GM19455 (cell line): Measurements from ENCODE around the gene FAM110C.
"Not testable (repeated sequence)": the region's sequence is repeated elsewhere in the genome, so short reads cannot be mapped to it uniquely, and the experiment has no call there.

Experiments
- ATAC-seq: cut with Tn5 transposase; IDR thresholded peaks from one replicate; pipeline ENCODE4 v1.9.1; 2021; ENCODE audit not compliant: unreplicated experiment

The FAM110C gene, protein sequence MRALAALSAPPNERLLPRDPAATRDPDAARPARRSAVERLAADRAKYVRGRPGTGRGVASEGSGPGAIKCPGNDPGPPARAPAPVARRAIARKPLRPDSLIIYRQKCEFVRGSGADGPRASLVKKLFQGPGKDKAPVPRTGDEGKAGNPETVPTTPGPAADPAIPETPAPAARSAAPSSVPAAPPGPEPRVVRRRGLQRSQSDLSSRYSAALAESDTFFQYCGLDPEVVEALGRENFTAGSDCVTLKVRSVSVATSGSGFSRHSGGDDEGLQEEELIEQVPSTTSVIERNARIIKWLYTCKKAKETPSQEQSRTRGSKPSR

DNA sequence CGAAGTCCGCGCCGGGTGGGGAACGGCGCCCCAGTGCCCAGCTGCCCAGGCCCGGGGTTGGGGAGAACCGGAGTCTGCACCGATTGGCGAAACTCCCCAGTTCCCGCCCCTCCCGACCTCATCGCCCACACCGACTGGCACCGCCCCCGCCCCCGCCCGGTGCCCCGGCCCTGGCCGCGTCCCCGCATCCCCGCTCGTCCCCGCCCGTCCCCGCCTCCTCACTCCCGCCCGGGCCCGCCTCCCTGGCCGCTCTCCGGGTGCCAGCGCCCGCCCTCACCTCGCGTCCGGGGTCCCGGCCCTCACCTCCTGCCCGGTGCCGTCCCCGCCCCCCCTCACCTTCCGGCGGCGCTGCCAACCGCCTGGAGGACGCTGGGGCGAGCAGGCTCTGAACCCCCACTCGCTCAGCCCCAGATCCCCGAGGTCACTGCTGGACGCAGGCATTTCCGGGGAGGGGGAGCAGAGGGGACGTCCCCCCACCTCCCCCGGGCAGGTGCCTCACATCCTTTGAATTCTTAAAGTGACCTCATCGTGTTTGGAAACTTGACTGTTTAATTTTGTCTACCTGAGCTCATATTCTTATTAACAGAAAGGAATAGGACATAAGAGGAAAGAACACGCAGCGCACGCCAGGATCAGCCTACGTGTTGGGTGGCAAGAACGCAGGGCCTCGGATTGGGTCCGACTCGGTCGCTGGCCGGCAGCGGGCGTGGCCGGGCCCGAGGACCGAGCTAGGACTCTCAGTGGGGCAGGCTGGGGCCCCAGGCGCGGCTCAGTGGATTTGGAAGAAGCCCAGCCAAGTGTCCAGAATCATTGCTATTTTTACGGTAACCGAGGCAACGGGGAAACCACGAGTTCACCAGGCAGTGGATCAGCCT, at the start of gene FAM110C:
TSS of gene FAM110C (minus strand) at position 35 of the 875 bp plus-strand sequence. CDS start 120 bp downstream, outside the sequence.
- no peak for ATAC-seq

DNA sequence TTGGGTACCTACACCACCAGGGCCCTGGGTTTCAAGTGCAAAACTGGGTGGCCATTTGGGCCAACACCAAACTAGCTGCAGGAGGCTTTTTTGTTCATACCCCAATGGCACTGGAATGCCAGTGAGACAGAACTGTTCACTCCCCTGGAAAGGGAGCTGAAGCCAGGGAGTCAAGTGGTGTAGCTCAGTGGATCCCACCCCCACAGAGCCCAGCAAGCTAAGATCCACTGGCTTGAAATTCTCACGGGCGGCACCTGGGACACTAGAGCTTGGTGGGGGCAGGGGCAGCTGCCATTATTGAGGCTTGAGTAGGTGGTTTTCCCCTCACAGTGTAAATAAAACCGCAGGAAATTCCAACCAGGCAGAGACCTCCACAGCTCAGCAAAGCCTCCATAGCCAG, 46.0 kb upstream of the FAM110C start:
- no peak for ATAC-seq

DNA sequence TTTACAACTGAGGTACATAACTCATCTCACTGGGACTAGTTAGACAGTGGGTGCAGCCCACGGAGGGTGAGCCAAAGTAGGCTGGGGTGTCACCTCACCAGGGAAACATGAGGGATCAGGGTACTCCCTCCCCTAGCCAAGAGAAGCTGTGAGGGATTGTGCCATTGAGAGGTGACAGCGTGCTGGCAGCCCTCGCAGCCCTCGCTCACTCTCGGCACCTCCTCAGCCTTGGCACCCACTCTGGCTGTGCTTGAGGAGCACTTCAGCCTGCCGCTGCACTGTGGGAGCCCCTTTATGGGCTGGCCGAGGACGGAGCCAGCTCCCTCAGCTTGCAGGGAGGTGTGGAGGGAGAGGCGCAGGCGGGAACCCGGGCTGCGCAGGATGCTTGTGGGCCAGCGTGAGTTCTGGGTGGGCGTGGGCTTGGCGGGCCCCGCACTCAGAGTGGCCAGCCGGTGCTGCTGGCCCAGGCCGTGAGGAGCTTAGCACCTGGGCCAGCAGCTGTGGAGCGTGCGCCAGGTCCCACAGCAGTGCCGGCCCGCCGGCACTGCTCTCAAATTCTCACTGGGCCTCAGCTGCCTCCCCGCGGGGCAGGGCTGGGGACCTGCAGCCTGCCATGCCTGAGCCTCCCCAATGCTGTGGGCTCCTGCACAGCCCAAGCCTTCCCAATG, 44.5 kb upstream of the FAM110C start:
- no peak for ATAC-seq

DNA sequence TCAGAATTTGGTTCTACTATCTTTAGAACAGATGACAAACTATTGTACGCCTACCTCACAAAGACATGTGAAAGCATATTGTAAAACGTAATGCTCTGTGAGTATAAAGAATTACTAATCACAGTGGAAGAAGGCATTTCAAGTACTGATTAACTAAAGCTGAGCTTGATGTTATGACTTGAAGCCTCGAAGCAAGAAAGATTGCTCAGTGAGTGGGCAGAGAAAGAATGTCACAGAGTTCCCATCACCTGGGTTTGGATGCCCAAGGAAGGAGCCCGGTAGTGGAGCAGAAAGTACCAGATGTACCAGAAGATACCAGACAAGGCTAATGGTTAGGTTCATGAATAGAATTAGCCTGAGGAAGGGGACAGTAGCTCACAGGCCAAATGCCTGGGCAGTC, 39.5 kb upstream of the FAM110C start:
- no peak for ATAC-seq

DNA sequence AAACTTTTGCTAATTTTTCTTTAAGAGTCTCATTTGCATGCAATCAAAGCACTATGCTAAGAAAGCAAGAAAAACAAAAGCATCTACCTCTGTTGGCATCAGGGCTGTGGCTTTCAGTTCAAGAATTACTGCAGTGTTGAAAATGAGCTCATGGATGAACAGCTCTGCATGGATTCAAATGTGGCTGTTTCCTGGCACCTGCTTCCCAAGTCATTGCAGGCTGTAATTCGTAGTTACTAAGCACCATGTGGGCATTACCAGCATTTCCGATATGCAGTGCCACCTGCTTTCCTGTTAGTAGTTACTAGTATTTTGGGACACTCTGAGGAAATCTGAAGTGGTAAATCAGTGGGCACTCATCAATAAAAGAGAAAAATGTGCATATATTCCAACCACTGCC, 37.8 kb upstream of the FAM110C start:
- no peak for ATAC-seq

DNA sequence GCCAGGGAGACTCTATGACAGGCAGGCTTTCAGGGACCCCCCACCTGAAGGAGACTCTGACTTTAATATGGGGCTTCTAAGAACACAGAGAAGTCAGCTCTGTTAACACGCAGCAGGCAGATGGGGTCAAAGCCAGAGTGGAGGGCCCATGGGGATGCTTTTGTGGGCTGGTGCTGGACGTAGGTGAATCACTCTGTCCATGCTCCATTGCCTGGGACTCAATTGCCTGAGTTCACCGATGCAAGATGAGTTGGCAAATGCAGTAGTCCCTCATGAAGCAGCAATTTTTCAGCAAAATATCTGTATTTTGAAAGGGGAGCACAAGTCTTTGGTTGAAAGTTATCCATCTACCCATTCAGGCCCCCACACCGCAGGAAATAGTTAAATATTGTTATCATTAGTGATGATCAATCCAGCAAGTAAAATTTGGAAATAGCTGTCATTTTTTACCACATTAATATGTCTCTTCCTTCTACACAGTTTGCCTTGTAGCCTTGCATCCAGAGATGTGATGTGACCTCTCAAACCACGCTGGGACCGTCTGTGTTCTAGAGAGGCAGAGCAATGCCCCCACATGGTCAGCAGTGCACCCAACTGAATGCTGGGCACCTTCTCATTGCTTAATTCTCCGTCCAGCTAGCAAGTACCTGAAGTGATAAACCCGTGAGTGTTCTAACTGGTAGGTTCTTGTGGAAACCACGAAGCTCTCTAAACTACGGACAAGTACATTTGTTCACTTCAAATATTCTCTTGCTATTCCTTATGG, 34.8 kb upstream of the FAM110C start:
- no peak for ATAC-seq

DNA sequence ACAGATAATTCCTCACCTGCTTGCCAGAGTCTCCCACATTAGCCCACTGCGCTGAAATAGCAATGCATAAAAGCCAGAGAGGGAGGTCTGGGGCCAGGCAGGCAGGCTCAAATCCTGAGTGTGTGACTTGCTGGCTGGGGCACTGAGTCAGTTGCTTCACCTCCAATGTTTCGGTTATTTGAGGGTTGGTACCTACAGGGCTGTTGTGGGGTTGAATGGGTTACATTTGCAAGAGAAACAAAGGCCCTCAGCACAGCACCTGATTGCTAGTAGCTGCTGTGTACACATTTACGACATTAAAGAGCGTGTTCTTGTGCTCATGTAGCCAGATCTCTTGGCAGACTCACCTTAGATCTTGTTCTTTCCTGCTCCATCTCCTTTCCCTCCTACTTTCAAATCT, 34.1 kb upstream of the FAM110C start:
- ATAC-seq = no peak

DNA sequence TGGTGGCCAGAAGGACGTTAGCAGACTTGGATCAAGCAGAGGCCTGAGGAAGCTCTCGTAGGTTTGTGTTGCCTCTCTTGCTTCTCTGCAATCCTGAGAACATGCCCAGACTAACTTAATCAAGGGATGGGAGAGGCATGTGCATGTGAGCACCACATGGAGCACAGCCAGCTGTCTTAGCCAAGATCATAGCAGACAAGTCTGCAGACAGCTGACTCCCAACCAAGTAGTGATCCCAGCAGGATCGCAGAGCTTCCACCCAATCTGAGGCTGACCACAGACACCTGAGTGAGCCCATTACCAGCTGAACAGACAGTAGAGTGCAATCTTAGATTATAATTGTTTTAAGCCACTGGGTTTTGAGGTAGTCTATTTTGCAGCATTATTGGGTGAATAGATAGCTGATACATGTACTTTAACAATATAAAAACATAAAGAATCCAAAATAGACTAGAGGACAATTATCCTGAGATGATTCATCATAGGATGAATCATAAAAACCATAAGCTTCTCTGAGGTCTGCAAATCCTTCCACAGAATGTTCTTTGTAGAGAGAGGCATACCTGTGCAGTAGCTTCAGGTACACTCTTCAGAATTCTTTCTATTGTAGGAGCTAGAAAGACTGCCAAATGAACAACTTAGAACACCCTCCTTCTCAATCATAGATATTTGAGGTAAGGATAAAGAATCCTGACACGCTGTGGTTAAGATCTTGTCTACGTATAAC, 25.2 kb upstream of the FAM110C start:
- no peak for ATAC-seq

DNA sequence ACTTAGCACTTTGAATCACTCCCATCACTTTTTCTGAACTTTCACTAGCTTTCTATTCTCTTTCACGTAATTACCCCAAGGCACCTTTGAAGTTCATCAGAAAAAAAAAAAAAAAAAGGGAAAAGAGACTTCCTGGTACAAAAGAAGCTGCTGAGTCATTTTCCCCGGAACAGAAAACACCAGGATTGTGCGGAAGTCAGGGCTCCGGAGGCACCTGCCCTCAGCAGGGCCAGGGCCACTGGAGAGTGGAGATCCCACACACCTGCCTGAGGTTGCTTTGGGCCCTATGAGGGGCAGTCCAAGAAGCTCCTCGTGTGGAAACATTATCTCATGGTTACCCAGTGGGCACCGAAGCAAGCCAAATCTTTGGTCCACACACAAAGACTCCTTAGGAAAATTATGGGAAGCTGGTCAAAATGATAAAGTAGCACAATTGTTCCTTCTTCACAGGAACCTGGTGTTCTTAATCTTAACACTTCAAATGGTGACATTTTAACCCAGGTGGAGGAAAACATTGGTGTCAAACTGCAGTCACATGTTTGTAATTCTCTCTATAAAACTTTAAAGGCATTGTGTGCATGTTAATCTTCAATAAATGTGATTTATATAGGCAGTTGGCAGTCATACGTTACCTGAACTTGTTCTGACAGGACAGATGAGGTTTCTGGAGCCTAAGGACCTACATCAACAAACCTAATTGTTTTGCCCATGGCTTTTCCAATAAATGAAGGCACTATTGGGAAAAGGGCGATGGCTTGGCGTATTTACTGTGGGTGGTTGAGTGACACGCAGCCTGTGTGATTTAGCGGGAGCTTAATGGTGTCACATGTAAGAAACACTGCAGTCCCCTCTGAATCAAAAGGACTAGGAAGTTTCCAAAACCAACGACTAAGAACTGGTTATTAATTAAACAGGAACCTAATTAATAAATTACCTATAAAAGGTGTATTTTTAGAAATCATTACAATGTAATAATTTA, 23.4 kb upstream of the FAM110C start:
- ATAC-seq = no peak

DNA sequence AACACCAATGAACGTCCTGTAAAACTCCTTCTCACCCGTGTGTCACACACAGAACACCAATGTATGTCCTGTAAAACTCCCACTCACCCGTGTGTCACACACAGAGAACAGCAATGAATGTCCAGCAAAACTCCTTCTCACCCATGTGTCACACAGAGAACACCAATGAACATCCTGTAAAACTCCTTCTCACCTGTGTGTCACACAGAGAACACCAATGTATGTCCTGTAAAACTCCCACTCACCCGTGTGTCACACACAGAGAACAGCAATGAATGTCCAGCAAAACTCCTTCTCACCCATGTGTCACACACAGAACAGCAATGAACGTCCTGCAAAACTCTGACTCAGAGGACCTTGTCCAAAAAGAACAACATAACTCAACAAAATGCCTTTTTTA, 22.3 kb upstream of the FAM110C start:
- not testable (repeated sequence) for ATAC-seq

DNA sequence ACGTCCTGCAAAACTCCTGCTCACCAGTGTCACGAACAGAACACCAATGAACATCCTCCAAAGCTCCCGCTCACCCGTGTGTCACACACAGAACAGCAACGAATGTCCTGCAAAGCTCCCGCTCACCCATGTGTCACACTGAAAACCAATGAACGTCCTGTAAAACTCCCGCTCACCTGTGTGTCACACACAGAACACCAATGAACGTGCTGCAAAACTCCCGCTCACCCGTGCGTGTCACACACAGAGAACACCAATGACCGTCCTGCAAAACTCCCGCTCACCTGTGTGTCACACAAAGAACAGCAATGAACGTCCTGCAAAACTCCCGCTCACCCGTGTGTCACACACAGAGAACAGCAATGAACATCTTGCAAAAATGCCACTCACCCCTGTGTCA, 20.5 kb upstream of the FAM110C start:
- no peak for ATAC-seq

DNA sequence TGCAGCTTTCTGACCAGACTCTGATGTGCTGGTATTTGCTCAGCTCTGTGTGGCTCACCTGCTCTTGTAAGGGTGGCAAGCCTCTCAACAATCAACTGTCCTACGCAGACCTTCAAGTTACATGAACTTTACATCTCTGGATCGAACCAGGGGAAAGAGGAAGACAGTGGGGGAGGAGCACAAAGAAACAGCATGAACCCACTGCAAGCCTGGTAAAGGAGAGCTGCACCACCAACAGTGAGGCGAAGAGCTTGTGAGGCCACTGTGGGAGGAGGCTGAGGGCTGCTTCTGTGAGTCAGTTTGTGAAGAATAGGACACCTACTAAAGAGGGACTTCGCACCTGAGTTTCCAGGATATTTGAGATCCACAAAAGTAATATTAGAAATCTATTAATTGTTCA, 18.8 kb upstream of the FAM110C start:
- no peak for ATAC-seq

DNA sequence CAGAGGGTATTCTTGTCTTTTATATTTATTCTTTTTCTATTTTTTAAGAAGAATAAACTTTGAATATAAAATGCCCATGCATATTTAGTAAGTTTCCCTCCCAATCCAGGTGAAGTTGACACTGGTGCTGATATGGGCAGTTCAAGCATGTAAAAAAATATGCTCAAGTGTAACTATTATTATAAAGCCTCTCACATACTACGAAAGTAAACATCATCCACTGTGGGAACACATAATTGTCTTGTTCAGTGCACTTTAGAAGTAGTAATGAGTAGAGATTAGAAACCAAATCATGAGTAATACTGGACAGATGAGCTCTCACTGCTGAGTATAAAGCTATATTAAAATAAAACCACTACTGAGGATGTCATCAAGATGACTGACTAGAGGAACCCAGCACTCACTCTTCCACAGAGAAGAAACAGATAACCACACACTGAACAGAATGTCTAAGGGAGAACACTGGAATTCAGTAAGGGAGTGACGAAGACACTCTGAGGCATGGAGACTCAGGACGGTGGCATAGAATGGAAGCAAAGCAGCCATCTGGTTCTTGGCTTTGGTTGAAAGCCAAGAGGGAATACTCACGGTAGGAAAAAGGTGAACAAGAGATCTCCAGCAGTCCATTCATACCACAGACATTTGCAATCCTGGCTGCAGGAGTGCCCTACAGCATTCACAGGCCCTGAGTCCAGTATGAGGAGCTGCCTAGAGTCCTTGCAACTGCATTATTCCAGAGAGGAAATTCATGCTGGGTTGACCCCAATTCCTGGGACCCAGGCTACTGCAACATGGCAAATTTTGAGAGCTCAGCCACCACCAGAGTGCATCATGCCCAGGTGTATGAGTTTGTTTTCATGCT, 9.5 kb upstream of the FAM110C start:
- ATAC-seq = no peak

DNA sequence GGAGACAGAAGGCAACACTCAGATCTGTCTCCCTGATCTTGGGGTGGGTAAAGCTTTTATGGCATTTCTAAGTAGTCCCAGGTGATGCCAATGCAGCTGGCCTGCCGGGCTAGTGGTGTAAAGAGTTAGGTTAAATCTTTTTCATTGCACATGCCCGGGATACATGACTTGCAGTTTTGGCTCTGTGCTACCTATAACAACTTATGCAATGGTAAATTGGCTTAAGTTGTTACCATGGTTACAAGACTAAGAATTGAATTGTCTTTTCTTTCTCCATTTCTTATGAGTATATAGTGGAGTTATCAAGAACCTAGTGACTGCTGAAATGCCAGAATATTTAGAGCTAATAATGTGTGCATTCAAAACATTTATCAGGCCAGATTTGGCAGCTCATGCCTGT, 5.3 kb upstream of the FAM110C start:
- ATAC-seq = no peak

DNA sequence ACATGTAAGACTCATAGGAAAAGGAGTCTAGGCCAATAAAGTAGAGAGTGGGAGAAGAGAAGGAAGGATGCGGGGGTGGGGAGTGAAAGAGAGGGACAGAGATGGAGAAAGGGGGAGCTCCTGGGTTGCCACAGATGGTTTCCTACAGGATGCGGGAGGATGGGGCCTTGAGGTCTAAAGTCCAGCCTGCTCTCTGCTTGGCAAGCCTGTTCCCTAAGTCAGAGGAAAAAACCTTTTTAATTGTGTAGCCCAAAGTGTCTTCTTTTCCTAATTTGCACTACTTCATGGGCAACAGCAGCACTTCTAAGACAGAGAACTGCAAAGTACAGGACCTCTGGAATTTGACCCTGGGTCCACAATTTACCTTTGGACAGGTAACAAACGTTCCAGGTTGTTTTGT, 1.4 kb upstream of the FAM110C start:
- ATAC-seq = no peak

DNA sequence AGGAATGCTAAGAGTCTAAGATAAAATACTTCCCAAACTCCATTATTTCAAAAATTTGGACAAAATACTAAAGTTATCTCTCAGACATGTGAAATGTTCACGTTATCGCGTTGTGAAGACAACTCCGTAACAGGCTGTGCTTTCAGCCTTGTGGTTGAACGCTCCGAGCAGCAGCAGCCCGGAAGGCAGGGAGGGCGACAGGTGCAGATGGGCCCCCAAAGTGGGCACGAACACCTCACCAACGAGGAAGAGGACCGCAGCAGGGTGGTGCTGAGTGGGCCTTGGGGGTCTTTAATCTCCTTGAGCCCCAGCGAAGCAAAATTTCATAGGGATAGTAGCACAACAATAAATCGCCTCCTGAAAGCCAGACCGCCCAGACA, 1.0 kb upstream of the FAM110C start:
- no peak for ATAC-seq

DNA sequence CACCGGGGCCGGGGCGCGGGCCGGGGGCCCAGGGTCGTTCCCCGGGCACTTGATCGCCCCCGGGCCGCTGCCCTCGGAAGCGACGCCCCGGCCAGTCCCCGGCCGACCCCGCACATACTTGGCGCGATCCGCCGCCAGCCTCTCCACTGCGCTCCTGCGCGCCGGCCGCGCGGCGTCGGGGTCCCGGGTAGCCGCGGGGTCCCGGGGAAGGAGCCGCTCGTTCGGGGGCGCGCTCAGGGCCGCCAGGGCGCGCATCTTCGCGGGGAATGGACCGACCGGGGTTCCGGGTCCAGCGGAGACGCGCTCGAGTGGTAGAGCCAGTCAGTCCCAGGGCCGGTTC, 204 bp downstream of the FAM110C start:
- ATAC-seq = no peak

DNA sequence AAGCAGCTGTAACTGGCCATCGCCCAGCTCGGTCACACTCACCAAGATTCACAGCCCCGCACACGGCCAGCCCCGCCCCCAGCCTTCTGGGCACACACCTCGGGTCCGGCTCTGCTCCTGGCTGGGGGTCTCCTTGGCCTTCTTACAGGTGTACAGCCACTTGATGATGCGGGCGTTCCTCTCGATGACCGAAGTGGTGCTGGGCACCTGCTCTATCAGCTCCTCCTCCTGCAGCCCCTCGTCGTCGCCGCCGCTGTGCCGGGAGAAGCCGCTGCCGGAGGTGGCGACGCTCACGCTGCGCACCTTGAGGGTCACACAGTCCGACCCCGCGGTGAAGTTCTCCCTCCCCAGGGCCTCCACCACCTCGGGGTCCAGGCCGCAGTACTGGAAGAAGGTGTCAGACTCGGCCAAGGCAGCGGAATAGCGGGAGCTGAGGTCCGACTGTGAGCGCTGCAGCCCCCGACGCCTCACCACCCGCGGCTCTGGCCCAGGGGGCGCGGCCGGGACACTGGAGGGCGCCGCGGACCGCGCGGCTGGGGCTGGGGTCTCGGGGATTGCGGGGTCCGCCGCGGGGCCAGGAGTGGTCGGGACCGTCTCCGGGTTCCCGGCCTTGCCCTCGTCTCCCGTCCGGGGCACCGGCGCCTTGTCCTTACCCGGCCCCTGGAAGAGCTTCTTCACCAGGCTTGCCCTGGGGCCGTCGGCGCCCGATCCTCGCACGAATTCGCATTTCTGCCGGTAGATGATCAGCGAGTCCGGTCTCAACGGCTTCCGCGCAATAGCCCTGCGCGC, 769 bp downstream of the FAM110C start:
- no peak for ATAC-seq
